22Rv1 (cell line): ENCODE measurements around the gene UNC13B.
"Not testable (repeated sequence)": the region's sequence is repeated elsewhere in the genome, so short reads cannot be mapped to it uniquely, and the experiment has no call there.

Source experiments
- H3K27ac ChIP-seq: fragments of 450-650 bp; 2 replicates; pipeline ENCODE4 v1.5.1; 2017
- CTCF ChIP-seq: fragments of 450-650 bp; IDR thresholded peaks from 2 replicates; pipeline ENCODE4 v1.5.1; 2017; ENCODE audit warnings: mild to moderate bottlenecking
- ZFX ChIP-seq: fragments of 450-650 bp; IDR thresholded peaks from 2 replicates; pipeline ENCODE4 v1.6.1; 2017; ENCODE audit warnings: antibody characterized with exemption, borderline replicate concordance

UNC13B gene

GRCh38 chr9:35116898-35117551, 44.8 kb upstream of the UNC13B start:
- TF ChIP-seq CTCF (peak; percentile 95), ZFX (no peak)
- H3K27ac ChIP-seq = peak overlapping the region; percentile 92

- H3K27ac ChIP-seq = no peak overlapping the region
- TF ChIP-seq CTCF (no peak), ZFX (no peak)
Observed at GRCh38 chr9:35134920-35135319, 26.9 kb upstream of the UNC13B start.

- H3K27ac ChIP-seq = no peak overlapping the region
- no peak for TF ChIP-seq CTCF
- TF ChIP-seq ZFX = no peak
Observed at GRCh38 chr9:35135988-35136387, 25.8 kb upstream of the UNC13B start.

- TF ChIP-seq CTCF (no peak), ZFX (no peak)
- H3K27ac ChIP-seq = no peak overlapping the region
Observed at GRCh38 chr9:35136866-35137265, 24.9 kb upstream of the UNC13B start.

- H3K27ac ChIP-seq = no peak overlapping the region
- TF ChIP-seq ZFX (no peak), CTCF (no peak)
Observed at GRCh38 chr9:35140093-35140492, 21.7 kb upstream of the UNC13B start.

- no peak for TF ChIP-seq ZFX
- TF ChIP-seq CTCF = no peak
Observed at GRCh38 chr9:35142037-35142436, 19.8 kb upstream of the UNC13B start.

GRCh38 chr9:35147941-35148563, 13.8 kb upstream of the UNC13B start:
- not testable (repeated sequence) for H3K27ac ChIP-seq

More at GRCh38 chr9:35142037-35142436, 19.8 kb upstream of the UNC13B start:
- H3K27ac ChIP-seq = no peak overlapping the region
